GM23338 (cell line): Measurements from ENCODE around the gene PRPF19.

Experiments
- CREB1 ChIP-seq: fragments of 250-450 bp; sonication (Bioruptor Pico); IDR thresholded peaks from 2 replicates; pipeline ENCODE4 v1.5.0; 2020; ENCODE audit warnings: low read depth, mild to moderate bottlenecking, moderate library complexity
- CTCF ChIP-seq, 2 experiments: fragments of 200-600 bp in 1 of 2; sonication (generic) in 1 of 2; conservative IDR thresholded peaks; 2 replicates each; pipeline versions ENCODE4 v1.5.1 to v1.6.1; 2016 to 2017; ENCODE audit warnings: antibody characterized with exemption in 2 of 2, low read depth in 2 of 2, mild to moderate bottlenecking in 2 of 2, moderate library complexity in 1 of 2
- EZH2 ChIP-seq: fragments of 200-600 bp; sonication (generic); IDR thresholded peaks from one replicate; pipeline ENCODE4 v1.8.0; 2017; ENCODE audit warnings: antibody characterized with exemption, mild to moderate bottlenecking, low read depth; ENCODE audit not compliant: unreplicated experiment
- POLR2AphosphoS5 ChIP-seq: IDR thresholded peaks from 2 replicates; pipeline ENCODE4 v1.6.1; 2016; ENCODE audit warnings: antibody characterized with exemption, low read depth
- REST ChIP-seq: IDR thresholded peaks from one replicate; pipeline ENCODE4 v1.6.1; 2018; ENCODE audit warnings: antibody characterized with exemption; ENCODE audit not compliant: unreplicated experiment

GRCh38 chr11:60854847-60855725 is 51.3 kb downstream of the PRPF19 start:
- TF ChIP-seq CTCF (conservative IDR thresholded peaks at IDR 0.05; ENCODE audit: low read depth in 2 of 2), result no peak
- no peak for TF ChIP-seq EZH2
- TF ChIP-seq POLR2AphosphoS5, result no peak
- no peak for TF ChIP-seq CREB1 (CRISPR knock-in tag)
- no peak for TF ChIP-seq REST
